HG02623 (cell line): ENCODE measurements around the gene NKAP.
"Not testable (repeated sequence)": the region's sequence is repeated elsewhere in the genome, so short reads cannot be mapped to it uniquely, and the experiment has no call there.

Experiments
- ATAC-seq: cut with Tn5 transposase; IDR thresholded peaks from one replicate; pipeline ENCODE4 v1.9.1; 2021; ENCODE audit warnings: moderate library complexity; ENCODE audit not compliant: unreplicated experiment

Gene NKAP

DNA sequence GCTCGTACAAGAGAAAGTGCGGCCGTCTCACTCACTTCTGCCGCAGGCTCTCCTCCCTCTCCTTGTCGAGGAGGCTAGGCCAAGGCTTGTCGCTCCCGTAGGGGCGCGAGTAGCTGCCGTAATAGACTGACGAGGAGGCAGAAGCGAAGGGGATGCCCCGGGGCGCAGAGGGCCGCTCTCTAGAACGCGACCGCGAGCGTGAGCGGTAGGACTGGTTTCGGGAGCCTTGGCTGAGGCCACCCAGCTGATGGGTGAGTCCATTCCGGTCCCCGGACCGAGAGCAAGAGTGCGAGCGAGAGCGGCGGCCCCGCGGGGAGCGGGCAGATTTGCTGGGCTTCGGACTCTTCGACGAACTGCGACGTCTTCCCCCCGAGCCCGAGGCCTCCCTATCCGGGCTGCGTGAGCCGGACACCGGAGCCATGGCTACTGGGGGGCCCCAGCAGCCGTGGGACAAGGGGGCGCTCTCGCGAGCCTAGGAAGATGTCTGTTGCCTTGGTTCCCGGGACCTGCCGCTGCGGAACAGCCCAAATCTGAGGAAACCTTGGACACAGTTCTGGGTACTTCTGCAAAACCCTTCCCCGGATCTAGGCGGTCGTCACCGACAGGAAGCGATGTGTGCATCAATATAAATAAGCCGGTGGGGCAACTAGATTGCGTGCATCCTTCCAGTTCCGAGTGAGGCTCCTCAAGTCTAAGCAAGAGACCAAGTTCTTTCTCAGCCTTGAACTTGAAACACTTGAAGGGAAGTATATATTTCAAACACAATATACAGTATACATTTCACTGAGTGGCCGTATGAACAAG, at the start of gene NKAP:
NKAP (minus strand) TSS at position 567 of the 804 bp plus-strand sequence; CDS start at position 421, 146 bp downstream.
- peak; percentile 76 for ATAC-seq

DNA sequence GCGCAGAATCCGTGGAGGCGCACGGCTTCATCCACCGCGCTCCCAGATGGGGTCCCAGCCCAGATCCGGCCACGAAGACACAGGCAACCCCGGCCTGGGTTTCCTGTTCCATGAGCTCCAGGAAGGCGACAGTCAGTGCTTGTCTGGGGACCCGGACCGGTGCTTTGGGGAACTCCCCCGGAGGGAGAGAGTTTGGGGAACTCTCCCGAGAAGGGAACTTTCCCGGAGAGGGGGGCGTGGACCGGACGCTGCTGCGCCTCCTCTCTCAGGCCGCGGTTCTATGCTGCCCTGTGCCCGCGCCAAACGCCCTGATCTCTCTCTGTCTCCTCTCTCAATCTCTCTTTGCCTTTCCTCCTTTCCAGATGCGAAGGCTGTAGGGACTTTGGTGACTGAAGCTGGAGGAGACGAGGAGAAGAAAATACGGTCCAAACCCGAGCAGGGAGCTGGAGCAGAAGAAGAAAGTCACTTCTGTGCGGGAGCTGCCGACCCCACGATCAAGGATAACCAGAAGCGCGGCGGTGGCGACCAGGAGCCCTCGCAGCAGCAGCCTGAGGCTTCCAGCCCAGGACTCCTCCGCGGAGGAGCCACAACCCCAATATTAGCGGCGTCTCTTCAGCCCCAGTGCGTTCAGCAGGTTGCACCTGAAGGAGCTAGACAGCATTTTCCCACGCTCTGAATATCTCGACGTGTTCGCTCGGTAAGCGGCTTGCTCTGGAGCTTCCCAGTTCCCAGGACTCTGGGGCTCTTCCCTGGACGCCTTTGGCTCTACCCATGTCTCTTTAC, 47.6 kb upstream of the NKAP start:
- no peak for ATAC-seq

DNA sequence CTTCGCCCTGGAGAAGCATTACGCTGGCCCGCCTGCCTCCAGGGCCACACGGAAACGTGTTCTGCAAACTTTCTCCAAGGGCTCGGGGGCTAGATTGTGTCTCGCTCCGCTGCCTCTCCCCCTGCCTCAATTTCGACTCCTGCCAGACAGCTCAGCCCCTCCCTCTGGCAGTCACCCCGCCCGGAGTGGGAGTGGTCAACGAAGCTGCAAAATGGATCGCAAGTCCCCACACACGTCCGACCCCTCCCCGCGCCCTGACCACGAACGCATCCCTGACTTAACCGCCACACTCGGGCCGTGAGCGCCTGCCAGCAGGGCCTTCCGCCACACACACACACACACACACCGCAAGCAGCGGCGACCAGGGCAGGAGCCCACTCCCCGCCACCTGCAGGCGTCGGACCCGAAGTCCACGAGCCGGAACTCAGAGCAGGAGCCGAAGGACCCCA, 47.0 kb upstream of the NKAP start:
- ATAC-seq, result no peak

DNA sequence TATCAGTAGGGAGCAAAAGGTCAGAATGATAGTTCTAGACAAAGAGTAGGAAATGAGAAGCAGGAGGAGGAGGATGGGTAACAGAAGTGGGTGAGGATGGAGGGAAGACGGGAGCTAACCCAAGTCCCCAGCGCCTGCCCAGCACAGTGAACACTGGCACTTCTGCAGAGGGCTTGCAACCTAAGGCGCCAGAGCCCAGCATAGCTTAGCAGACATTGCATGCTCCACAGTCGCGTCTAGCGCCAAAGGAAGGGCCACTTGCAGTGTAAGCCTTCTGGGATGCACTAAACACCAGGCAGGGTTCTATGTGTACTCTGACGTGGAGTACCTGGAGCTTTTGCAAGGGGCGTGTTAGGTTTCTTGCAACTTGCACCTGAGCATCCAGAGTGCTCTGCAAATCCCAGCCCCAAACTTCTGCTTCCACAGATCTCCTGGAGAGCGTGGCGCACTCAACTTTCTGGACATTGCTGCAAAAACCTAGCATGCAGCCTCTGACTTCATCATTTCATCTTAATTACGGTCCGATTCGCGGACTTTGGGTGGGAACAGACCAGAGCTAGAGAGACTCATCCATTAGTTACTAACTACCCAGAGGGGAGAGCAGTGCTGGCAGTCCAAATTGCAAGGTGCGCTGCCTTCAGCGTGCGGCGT, 46.5 kb upstream of the NKAP start:
- ATAC-seq, result no peak

DNA sequence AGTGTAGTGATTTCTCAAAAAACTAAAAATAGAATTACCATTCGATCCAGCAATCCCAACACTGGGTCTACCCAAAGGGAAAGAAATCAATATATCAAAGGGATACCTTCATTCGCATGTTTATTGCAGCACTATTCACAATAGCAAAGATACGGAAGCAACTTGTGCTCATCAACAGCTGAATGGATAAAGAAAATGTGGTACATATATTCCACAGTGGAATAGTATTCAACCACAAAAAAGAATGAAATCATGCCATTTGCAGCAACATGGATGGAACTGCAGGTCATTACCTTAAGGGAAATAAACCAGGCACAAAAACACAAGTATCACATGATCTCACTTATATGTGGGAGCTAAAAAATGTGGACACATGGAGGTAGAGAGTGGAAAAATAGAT, 42.7 kb upstream of the NKAP start:
- no peak for ATAC-seq

DNA sequence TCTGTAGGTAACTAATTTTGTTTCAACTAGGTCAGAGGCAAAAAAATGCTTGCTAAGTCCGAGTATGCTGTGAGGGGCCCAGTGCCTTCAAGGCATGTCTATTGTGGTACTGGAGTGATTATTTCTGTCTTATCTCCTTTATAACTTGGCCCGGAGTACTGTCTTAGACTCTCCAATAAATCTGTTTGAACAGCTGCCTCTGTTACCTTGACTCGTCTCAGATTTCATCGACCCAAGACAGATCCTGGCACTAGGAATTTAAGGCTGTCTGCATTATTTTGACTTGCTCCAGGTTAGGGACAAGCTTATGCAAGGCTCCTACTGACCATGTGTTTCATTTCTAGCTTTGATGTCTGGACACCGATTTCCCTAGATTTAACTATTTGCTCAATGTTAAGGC, 41.1 kb upstream of the NKAP start:
- no peak for ATAC-seq

DNA sequence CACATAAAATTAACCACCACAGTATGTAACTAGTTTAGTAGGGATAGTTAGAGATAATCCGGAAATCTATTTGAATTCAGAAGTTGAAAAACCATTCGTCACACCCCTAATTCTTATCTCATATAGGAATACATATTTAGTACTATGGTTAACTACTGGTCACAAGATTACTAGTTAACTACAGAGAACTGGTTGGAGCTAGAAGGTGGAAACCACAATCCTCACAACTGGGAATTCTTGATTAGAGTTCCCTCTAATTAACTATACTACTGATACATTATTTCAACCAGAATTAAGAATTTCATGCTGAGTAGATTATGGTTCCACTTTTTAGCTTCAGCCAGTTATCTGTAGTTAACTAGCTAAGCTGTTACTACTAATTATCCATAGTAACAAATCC, 39.9 kb upstream of the NKAP start:
- ATAC-seq, result no peak

DNA sequence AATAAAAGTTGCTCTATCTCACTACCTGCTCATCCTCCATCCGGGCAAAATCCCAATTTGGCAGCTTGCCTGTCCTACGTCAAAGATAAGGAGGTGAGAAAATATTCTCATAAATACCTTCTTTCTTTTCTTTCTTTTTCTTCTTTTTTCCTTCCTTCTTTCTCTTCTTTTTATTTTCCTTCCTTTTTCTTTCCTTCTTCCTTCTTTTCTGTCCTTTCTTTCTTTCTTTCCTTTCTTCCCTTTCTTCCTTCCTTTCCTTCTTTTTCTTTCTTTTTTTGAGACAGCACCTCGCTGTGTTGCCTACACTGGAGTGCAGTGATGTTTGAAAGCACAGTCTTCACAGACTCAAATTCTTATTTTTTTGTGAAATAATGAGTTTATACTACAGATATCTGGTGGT, 38.6 kb upstream of the NKAP start:
- no peak for ATAC-seq

DNA sequence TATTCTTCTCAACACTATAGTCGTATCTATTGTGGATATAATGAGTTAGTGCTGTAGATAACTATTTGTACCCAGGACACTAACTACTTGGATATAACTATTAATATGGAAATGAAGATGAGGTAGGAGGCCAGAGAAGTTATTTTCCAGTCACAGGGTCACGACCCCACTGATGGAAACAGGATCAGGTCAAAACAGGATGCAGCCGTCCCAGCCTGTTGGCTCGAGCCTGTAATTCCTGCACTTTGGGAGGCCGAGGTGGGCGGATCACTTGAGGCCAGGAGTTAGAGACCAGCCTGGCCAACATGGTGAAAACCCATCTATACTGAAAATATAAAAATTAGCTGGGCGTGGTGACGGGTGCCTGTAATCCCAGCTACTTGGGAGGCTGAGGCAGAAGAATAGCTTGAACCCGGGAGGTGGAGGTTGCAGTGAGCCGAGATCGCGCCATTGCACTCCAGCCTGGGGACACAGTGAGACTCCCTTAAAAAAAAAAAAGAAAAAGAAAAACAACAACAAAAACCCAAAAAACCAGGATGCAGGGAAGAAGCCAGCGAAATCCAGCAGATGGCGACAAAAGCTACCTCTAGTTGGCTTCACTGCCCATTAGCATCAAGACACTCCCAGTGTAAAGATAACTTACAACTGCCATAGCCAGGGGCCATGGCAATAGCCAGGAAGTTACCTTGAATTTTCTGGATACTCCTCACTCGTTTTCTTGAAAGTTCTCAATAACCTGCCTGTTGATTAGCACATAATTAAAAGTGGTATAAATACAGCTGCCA, 37.9 kb upstream of the NKAP start:
- no peak for ATAC-seq

DNA sequence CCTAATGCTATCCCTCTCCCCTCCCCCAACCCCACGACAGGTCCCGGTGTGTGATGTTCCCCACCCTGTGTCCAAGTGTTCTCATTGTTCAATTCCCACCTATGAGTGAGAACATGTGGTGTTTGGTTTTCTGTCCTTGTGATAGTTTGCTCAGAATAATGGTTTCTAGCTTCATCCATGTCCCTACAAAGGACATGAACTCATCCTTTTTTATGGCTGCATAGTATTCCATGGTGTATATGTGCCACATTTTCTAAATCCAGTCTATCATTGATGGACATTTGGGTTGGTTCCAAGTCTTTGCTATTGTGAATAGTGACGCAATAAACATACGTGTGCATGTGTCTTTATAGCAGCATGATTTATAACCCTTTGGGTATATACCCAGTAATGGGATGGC, 33.6 kb upstream of the NKAP start:
- not testable (repeated sequence) for ATAC-seq

DNA sequence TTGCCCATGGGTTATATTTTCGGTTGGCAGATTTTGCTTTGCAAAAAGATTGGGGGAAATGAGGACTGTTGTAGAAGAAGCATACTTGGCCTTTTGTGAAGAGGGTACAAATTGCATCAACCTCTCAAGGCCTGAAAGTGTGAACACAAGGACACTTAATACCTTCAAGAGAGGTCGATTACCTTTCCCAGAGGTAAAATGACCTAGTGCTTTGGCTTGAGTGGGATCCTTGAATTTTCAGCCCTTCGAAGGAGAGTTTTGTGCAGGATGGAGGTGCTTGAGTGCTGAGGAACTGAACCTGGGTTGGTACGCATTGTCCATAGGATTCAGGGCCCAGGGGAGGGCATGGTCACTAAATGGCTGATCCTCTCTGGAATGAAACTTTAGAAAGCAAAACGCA, 27.6 kb upstream of the NKAP start:
- ATAC-seq, result no peak

DNA sequence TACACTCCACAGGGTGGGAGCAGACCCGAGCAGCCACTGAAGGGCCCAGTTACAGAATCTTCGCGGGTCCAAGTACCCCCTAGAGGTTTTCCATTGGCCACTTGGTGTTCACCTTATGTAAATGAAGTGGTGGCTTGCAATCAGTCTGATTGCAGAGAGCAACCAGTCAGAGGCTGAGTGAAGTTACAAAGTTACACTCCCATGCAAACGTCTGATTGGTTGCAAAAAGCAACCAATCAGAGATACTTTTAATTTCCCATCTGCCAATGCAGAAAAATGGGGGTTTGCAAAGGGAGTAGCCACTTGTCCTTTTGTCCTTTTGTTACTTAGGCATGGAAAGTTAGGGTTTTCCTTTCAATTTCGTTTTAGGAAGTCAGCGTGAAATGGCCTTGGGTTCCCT, 27.0 kb upstream of the NKAP start:
- no peak for ATAC-seq

DNA sequence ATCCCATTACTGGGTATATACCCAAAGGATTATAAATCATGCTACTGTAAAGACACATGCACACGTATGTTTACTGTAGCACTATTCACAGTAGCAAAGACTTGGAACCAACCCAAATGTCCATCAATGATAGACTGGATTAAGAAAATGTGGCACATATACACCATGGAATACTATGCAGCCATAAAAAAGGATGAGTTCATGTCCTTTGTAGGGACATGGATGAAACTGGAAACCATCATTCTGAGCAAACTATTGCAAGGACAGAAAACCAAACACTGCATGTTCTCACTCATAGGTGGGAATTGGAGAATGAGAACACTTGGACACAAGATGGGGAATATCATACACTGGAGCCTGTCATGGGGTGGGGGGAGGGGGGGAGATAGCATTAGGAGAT, 23.3 kb upstream of the NKAP start:
- ATAC-seq, result not testable (repeated sequence)

DNA sequence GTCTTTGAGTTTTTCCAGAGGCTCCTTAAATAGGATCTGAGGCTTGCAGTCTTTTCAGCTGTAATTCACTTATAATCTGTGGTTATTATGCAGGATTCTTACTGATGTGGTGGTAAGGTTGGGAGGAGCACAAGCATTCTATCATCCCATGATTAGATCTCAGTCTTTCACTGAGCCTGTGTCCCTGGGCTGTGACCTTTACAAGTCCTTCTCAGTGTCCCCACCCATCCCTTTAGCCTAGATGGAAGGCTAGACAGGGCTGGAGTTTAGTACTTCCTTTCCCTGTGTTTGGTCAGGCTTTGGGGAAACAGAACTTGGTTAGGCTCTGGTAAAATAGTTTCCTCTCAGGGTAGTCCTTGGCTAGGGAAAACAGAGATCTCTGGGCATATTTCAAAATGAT, 17.1 kb upstream of the NKAP start:
- ATAC-seq, result no peak

DNA sequence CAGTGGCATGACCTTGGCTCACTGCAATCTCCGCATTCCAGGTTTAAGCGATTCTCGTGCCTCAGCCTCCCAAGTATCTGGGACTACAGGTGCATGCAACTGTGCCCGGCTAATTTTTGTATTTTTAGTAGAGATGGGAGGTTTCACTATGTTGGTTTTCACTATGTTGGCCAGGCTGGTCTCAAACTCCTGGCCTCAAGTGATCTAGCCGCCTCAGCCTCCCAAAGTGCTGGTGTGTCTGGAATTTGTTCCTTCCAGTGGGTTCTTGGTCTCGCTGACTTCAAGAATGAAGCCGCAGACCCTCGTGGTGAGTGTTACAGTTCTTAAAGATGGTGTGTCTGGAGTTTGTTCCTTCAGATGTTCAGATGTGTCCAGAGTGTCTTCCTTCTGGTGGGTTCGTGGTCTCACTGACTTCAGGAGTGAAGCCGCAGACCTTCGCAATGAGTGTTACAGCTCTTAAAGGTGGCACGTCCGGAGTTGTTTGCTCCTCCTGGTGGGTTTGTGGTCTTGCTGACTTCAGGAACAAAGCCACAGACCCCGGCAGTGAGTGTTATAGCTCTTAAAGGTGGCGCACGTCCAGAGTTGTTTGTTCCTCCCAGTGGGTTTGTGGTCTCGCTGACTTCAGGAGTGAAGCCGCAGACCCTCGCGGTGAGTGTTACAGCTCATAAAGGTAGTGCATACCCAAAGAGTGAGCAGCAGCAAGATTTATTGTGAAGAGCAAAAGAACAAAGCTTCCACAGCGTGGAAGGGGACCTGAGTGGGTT, 12.4 kb upstream of the NKAP start:
- ATAC-seq, result not testable (repeated sequence)

DNA sequence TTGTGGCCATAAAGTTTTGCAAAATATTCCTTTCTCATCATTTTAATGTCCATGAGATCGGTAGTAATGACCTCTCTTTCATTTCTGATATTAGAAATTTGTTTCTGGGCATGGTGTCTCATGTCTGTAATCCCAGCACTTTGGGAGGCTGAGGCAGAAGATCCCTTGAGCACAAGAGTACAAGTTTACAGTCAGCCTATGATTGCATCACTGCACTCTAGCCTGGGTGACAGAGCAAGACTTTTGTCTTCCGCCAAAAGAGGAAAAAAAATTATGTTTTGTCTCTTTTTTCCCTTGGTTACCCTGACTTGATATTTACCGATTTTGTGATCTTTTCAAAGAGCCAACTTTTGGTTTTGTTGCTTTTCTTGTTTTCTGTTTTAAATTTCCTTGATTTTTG, 10.8 kb upstream of the NKAP start:
- ATAC-seq, result no peak

DNA sequence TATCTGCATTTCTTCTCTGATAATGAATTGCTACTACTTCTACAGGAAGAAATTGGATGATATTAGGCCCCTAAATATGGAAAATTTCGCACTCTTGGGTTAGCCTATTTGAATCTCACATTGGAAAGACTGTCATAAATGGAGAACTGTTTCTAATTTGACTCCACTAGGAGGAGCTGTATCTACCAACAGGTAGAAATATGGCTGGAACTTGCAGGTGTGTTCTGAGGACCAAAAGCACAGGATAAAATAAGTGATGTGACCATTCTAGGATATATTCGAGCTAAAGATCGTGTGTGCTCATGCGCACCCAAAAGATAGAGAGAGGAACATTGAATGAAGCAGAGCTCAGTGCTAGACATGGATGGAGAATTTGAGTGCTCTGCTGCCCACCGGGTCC, 4.8 kb upstream of the NKAP start:
- ATAC-seq, result no peak

DNA sequence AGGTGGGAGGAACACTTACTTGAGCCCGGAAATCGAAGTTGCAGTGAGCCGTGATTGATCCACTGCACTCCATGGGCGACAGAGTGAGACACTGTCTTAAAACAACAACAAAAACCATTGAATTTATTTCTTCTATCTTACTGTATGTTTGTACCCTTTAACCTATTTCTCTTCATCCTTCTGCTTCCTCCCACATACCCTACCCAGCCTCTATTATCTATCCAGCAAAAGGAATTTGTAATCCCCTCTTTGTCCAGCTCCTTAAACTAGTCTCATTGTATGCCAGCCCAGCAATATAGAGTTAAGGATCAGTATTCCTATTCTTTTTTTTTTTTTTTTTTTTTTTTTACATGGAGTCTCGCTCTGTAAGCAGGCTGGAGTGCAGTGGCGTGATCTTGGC, 1.9 kb upstream of the NKAP start:
- no peak for ATAC-seq

DNA sequence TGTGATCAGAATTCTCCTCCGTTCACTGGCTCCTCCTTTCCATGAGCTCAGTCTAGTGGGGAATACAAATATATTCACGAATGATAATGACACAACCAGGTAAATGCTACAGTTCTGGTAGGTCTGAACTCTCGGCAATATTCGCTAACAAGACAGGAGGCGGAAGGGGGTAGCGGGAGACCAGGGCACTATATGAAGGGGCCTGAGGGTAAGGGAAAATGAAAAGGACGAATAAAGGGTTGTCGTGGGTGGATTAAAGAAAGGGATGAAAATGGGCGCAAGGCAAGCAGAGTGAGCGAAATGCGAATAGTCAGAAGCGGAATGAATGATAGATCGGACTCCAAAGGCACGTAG, 743 bp downstream of the NKAP start:
- ATAC-seq, result peak; percentile 3

DNA sequence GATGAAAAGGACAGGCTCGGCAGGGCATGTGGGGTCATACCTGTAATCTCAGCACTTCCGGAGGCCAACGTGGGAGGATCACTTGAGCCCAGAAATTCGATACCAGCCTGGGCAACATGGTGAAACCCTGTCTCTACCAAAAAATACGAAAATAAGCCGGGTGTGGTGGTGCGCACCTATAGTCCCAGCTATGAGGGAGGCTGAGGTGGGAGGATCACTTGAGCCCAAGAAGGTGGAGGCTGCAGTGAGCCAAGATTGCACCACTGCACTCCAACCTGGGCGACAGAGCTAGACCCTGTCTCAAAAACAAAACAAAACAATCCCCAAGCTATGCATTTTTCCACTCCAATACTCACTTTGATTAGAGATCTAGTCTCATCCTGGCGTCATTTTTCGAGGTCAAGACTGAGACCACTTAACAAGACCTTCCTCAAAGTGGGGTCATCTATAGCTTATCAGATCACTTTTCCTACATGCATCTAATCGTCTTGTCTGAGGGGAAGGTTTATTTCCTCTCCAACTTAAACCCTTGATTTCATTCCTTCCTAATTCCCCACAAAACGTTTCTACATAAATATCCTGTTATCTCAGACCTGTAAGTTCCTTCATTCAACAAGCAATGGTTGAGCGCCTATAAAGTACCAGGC, 1.3 kb downstream of the NKAP start:
- no peak for ATAC-seq
